SU-DHL-6 (cell line): ENCODE data around the gene SLC13A4.

Experiments
- H2AFZ ChIP-seq: fragments of 200-600 bp; sonication (generic); 2 replicates; pipeline ENCODE4 v1.6.1; 2014; ENCODE audit warnings: low read depth, mild to moderate bottlenecking, moderate library complexity, mixed read lengths, antibody characterized with exemption, low read length; ENCODE audit not compliant: severe bottlenecking
- H3F3A ChIP-seq: fragments of 200-600 bp; shearing (Covaris generic); 2 replicates; pipeline ENCODE4 v1.6.0; 2016; ENCODE audit warnings: antibody characterized with exemption, mild to moderate bottlenecking; ENCODE audit not compliant: insufficient read depth
- H3K27ac ChIP-seq: fragments of 200-600 bp; sonication (generic); 2 replicates; pipeline ENCODE4 v1.5.1; 2016; ENCODE audit warnings: low read depth, mild to moderate bottlenecking, low read length, moderate library complexity, mixed read lengths
- H3K27me3 ChIP-seq: fragments of 200-600 bp; sonication (generic), shearing (Covaris generic); 2 replicates; pipeline ENCODE4 v1.6.0; 2014; ENCODE audit warnings: mild to moderate bottlenecking, low read length
- H3K36me3 ChIP-seq: fragments of 200-600 bp; sonication (generic); 2 replicates; pipeline ENCODE4 v1.6.1; 2014; ENCODE audit warnings: mild to moderate bottlenecking, low read length, mixed read lengths
- H3K4me2 ChIP-seq: fragments of 300-600, 200-600 bp; shearing (Covaris generic), sonication (generic); 2 replicates; pipeline ENCODE4 v1.6.0; 2014; ENCODE audit warnings: low read length, low read depth, mild to moderate bottlenecking; ENCODE audit not compliant: poor library complexity, severe bottlenecking
- H3K4me3 ChIP-seq: fragments of 200-600 bp; sonication (generic); 2 replicates; pipeline ENCODE4 v1.5.1; 2014; ENCODE audit warnings: antibody characterized with exemption, low read length, mild to moderate bottlenecking, mixed read lengths; ENCODE audit not compliant: insufficient read depth, poor library complexity, severe bottlenecking
- H3K79me2 ChIP-seq: fragments of 200-600 bp; sonication (generic); 2 replicates; pipeline ENCODE4 v1.6.1; 2014; ENCODE audit warnings: mild to moderate bottlenecking, low read length, moderate library complexity; ENCODE audit not compliant: insufficient read depth
- H3K9ac ChIP-seq: fragments of 200-600 bp; sonication (generic); 2 replicates; pipeline ENCODE4 v1.7.0; 2014; ENCODE audit warnings: mild to moderate bottlenecking, low read length
- H3K9me2 ChIP-seq: fragments of 200-600 bp; sonication (generic); replicated peaks from 2 replicates; pipeline ENCODE4 v1.6.1; 2014; ENCODE audit warnings: low read length; ENCODE audit not compliant: insufficient read depth
- H3K9me3 ChIP-seq: fragments of 200-600 bp; sonication (generic); 2 replicates; pipeline ENCODE4 v1.6.1; 2014; ENCODE audit warnings: low read length, mixed read lengths; ENCODE audit not compliant: insufficient read depth
- H4K20me1 ChIP-seq: fragments of 200-600 bp; sonication (generic); 2 replicates; pipeline ENCODE4 v1.6.1; 2014; ENCODE audit warnings: low read depth, mild to moderate bottlenecking, antibody characterized with exemption, low read length, moderate library complexity, mixed read lengths
- EZH2phosphoT487 ChIP-seq: fragments of 200-600 bp; sonication (generic), shearing (Covaris generic); conservative IDR thresholded peaks from 2 replicates; pipeline ENCODE4 v1.6.1; 2018; ENCODE audit warnings: mild to moderate bottlenecking, antibody characterized with exemption, low read length, moderate library complexity, mixed read lengths
- TF ChIP-seq, protein P1 (sequence below): fragments of 200-600 bp; sonication (generic); IDR thresholded peaks from one replicate; pipeline ENCODE4 v1.5.1; 2017; ENCODE audit warnings: antibody characterized with exemption, mild to moderate bottlenecking, low read length, moderate library complexity; ENCODE audit not compliant: insufficient read depth, poor library complexity, severe bottlenecking

Gene SLC13A4

GRCh38 chr7:135685306-135686084, 42.5 kb downstream of the SLC13A4 start:
- Histone ChIP-seq H4K20me1 (no peaks in the 10 kb centered on the region), H3K27me3 (no peaks in the 10 kb centered on the region), H3K4me2 (no peak overlapping the region), H3K9me2 (no peaks in the 10 kb centered on the region), H3K36me3 (no peaks in the 10 kb centered on the region), H3K9me3 (no peaks in the 10 kb centered on the region), H3F3A (no peaks in the 10 kb centered on the region), H3K9ac (no peak overlapping the region), H3K27ac (no peak overlapping the region), H3K4me3 (no peak overlapping the region), H2AFZ (no peak overlapping the region), H3K79me2 (no peaks in the 10 kb centered on the region)
- TF ChIP-seq, protein P1, sequence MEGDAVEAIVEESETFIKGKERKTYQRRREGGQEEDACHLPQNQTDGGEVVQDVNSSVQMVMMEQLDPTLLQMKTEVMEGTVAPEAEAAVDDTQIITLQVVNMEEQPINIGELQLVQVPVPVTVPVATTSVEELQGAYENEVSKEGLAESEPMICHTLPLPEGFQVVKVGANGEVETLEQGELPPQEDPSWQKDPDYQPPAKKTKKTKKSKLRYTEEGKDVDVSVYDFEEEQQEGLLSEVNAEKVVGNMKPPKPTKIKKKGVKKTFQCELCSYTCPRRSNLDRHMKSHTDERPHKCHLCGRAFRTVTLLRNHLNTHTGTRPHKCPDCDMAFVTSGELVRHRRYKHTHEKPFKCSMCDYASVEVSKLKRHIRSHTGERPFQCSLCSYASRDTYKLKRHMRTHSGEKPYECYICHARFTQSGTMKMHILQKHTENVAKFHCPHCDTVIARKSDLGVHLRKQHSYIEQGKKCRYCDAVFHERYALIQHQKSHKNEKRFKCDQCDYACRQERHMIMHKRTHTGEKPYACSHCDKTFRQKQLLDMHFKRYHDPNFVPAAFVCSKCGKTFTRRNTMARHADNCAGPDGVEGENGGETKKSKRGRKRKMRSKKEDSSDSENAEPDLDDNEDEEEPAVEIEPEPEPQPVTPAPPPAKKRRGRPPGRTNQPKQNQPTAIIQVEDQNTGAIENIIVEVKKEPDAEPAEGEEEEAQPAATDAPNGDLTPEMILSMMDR: no peak
- no peak for TF ChIP-seq EZH2phosphoT487

GRCh38 chr7:135684699-135685098, 43.3 kb downstream of the SLC13A4 start:
- Histone ChIP-seq H3K4me2 (no peak overlapping the region), H3K9me3 (no peaks in the 10 kb centered on the region), H3K4me3 (no peak overlapping the region), H2AFZ (no peak overlapping the region), H3K36me3 (no peaks in the 10 kb centered on the region), H3K9ac (no peak overlapping the region), H3F3A (no peaks in the 10 kb centered on the region), H3K9me2 (no peaks in the 10 kb centered on the region), H3K27me3 (no peaks in the 10 kb centered on the region), H3K27ac (no peak overlapping the region), H4K20me1 (no peaks in the 10 kb centered on the region), H3K79me2 (no peaks in the 10 kb centered on the region)
- no peak for TF ChIP-seq EZH2phosphoT487
- TF ChIP-seq, protein P1: no peak

- H3K27me3 ChIP-seq: no peaks in the 10 kb centered on the region
- no peaks in the 10 kb centered on the region for H3K9me3 ChIP-seq
- H3K36me3 ChIP-seq: no peaks in the 10 kb centered on the region
- H3K4me3 ChIP-seq: no peak overlapping the region
- H2AFZ ChIP-seq: no peak overlapping the region
- H3K9ac ChIP-seq: no peak overlapping the region
- H3K9me2 ChIP-seq: no peaks in the 10 kb centered on the region
- no peaks in the 10 kb centered on the region for H3F3A ChIP-seq
- no peak overlapping the region for H3K4me2 ChIP-seq
- TF ChIP-seq, protein P1: no peak
- no peak for TF ChIP-seq EZH2phosphoT487
- H3K27ac ChIP-seq: no peak overlapping the region
- H3K79me2 ChIP-seq: no peaks in the 10 kb centered on the region
- H4K20me1 ChIP-seq: no peaks in the 10 kb centered on the region
These were observed 43.9 kb downstream of the SLC13A4 start for GRCh38 chr7:135684136-135684535.
